ENCODE results near the gene SPATS2. TPM values are rescaled to one million over a fixed set of nuclear protein-coding genes. Genes with fewer than 3 reads are reported as not detected.

The SPATS2 gene
- total and polyA plus RNA-seq, 2 donors (not counting 1 experiment from before 2014, with no cell fraction given), result 11.3 to 21.5 TPM

DNA sequence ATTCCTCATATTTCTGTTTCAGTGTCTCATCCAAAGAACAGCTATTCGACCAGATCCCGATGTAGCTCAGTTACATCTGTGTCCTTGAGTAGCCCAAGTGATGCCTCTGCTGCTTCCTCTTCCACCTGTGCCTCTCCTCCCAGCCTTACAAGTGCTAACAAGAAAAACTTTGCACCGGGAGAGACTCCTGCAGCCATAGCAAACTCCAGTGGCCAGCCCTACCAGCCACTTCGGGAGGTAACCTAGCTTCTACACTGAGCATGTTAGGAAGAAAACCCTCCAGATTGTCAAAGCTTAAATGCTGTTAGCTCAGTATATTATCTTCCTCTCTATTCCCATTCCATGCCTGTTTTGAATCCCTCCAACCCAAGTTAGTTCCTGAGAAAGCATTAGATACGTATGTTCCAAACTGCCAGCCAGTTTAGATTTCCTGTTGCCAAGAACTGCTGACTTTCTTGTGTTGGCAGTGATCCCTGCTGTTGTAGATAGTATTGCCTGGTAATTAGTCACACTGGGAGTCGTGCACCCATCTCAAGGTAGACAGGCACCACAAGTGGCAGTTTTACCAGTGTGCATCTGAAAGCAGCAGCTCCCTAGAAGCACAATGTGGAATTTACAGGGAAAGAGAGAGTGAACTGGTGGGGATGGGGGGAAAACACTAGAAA, 157.5 kb downstream of the SPATS2 start:
- ATAC-seq (ENCODE audit: low read depth), result no peak
- no peak for TF ChIP-seq EZH2 (IDR thresholded peaks at IDR 0.05; ENCODE audit: borderline replicate concordance, insufficient read depth, low read depth, low read length, poor library complexity, severe bottlenecking)
- TF ChIP-seq, protein P1, sequence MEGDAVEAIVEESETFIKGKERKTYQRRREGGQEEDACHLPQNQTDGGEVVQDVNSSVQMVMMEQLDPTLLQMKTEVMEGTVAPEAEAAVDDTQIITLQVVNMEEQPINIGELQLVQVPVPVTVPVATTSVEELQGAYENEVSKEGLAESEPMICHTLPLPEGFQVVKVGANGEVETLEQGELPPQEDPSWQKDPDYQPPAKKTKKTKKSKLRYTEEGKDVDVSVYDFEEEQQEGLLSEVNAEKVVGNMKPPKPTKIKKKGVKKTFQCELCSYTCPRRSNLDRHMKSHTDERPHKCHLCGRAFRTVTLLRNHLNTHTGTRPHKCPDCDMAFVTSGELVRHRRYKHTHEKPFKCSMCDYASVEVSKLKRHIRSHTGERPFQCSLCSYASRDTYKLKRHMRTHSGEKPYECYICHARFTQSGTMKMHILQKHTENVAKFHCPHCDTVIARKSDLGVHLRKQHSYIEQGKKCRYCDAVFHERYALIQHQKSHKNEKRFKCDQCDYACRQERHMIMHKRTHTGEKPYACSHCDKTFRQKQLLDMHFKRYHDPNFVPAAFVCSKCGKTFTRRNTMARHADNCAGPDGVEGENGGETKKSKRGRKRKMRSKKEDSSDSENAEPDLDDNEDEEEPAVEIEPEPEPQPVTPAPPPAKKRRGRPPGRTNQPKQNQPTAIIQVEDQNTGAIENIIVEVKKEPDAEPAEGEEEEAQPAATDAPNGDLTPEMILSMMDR (IDR thresholded peaks at IDR 0.05), result no peak
- Histone ChIP-seq H3K36me3 (replicated peaks in 1 of 2; ENCODE audit: control extremely low read depth in 1 of 2, control insufficient read depth in 1 of 2, extremely low read depth in 1 of 2, insufficient read depth in 2 of 2, low read length in 1 of 2) (peaks cover 3 to 25% of the 10 kb centered on the region in 2 experiments), H3K79me2 (ENCODE audit: control insufficient read depth, insufficient read depth, low read length) (no peaks in the 10 kb centered on the region), H3K27me3 (replicated peaks in 1 of 4; ENCODE audit: control extremely low read depth in 1 of 4, control insufficient read depth in 3 of 4, insufficient read depth in 4 of 4, low read length in 3 of 4) (no peaks in the 10 kb centered on the region), H3K4me3 (ENCODE audit: control extremely low read depth in 1 of 5, extremely low read depth in 1 of 5, insufficient read depth in 1 of 5, low read depth in 2 of 5, low read length in 4 of 5) (no peak overlapping the region), H3K9ac (ENCODE audit: low read length) (no peak overlapping the region), H3K4me2 (replicated peaks; ENCODE audit: low read depth, low read length, poor library complexity, severe bottlenecking) (no peak overlapping the region), H3K9me3 (ENCODE audit: control extremely low read depth in 1 of 3, control insufficient read depth in 2 of 3, insufficient read depth in 1 of 3, low read length in 2 of 3) (no peaks in the 10 kb centered on the region), H4K20me1 (ENCODE audit: control insufficient read depth, insufficient read depth, low read length, poor library complexity, severe bottlenecking) (no peaks in the 10 kb centered on the region), H3K4me1 (ENCODE audit: control insufficient read depth in 2 of 2, insufficient read depth in 2 of 2, low read length in 2 of 2) (peaks cover 5 to 10% of the 10 kb centered on the region in 2 donors), H3K27ac (ENCODE audit: low read length in 2 of 2) (no peak overlapping the region), H2AFZ (ENCODE audit: insufficient read depth, low read depth, low read length, poor library complexity, severe bottlenecking) (no peak overlapping the region)
- no peak overlapping the region for H3K27ac Mint-ChIP-seq
- POLR2A ChIA-PET, result no interaction called here
- H3K4me1 Mint-ChIP-seq, result peaks cover 12% of the 10 kb centered on the region
- WGBS (ENCODE audit: insufficient coverage), result 100% methylated on average over 6 of the region's 6 CpGs
- no peaks in the 10 kb centered on the region for H3K9me3 Mint-ChIP-seq (ENCODE audit: insufficient read depth)
- intact Hi-C loops (cut with micrococcal nuclease), result no loop called here
- DNase-seq, result no peak
- CTCF ChIA-PET, result interaction anchor here (1.8 to 2.9 kb wide), 2 partner anchors 10 to 166 kb away, joined by 7 to 10 read pairs; no protein-coding TSS in a partner anchor
- no peak overlapping the region for H3K4me3 Mint-ChIP-seq
- H3K27me3 Mint-ChIP-seq, result no peaks in the 10 kb centered on the region

DNA sequence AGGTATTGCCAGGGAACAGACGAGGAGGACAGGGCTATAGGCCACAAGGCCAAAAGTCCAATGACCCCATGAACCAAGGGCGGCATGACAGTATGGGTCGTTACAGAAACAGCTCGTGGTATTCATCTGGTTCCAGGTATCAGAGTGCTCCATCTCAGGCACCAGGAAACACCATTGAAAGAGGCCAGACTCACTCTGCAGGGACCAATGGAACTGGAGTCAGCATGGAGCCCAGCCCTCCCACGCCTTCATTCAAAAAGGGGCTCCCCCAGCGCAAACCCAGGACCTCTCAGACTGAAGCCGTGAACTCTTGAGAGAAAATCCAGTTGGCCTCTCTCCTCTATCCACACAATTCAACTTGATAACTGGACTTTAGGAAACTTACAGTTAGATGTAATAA, 158.7 kb downstream of the SPATS2 start:
- 100% methylated on average over 6 of the region's 7 CpGs for WGBS (ENCODE audit: insufficient coverage)
- no peak for ATAC-seq (ENCODE audit: low read depth)

More for the DNA sequence above, 158.7 kb downstream of the SPATS2 start:
- ChIA-PET CTCF (interaction anchor here (1.2 to 2.9 kb wide), 3 partner anchors 12 to 237 kb away, joined by 3 to 10 read pairs (median 7); no protein-coding TSS in a partner anchor), POLR2A (no interaction called here)
- H3K27ac Mint-ChIP-seq, result no peak overlapping the region
- no peaks in the 10 kb centered on the region for H3K9me3 Mint-ChIP-seq (ENCODE audit: insufficient read depth)
- Histone ChIP-seq H3K27ac (ENCODE audit: low read length in 2 of 2) (no peak overlapping the region), H3K4me3 (ENCODE audit: control extremely low read depth in 1 of 5, extremely low read depth in 1 of 5, insufficient read depth in 1 of 5, low read depth in 2 of 5, low read length in 4 of 5) (no peak overlapping the region), H3K4me1 (ENCODE audit: control insufficient read depth in 2 of 2, insufficient read depth in 2 of 2, low read length in 2 of 2) (peaks cover 5 to 10% of the 10 kb centered on the region in 2 donors), H3K27me3 (replicated peaks in 1 of 4; ENCODE audit: control extremely low read depth in 1 of 4, control insufficient read depth in 3 of 4, insufficient read depth in 4 of 4, low read length in 3 of 4) (no peaks in the 10 kb centered on the region), H2AFZ (ENCODE audit: insufficient read depth, low read depth, low read length, poor library complexity, severe bottlenecking) (no peak overlapping the region), H3K9me3 (ENCODE audit: control extremely low read depth in 1 of 3, control insufficient read depth in 2 of 3, insufficient read depth in 1 of 3, low read length in 2 of 3) (no peaks in the 10 kb centered on the region), H3K36me3 (replicated peaks in 1 of 2; ENCODE audit: control extremely low read depth in 1 of 2, control insufficient read depth in 1 of 2, extremely low read depth in 1 of 2, insufficient read depth in 2 of 2, low read length in 1 of 2) (peaks cover 3 to 25% of the 10 kb centered on the region in 2 experiments), H3K9ac (ENCODE audit: low read length) (no peak overlapping the region), H3K4me2 (replicated peaks; ENCODE audit: low read depth, low read length, poor library complexity, severe bottlenecking) (no peak overlapping the region), H3K79me2 (ENCODE audit: control insufficient read depth, insufficient read depth, low read length) (no peaks in the 10 kb centered on the region), H4K20me1 (ENCODE audit: control insufficient read depth, insufficient read depth, low read length, poor library complexity, severe bottlenecking) (no peaks in the 10 kb centered on the region)
- no peak for DNase-seq
- TF ChIP-seq, protein P1 (IDR thresholded peaks at IDR 0.05), result no peak
- no peak for TF ChIP-seq EZH2 (IDR thresholded peaks at IDR 0.05; ENCODE audit: borderline replicate concordance, insufficient read depth, low read depth, low read length, poor library complexity, severe bottlenecking)
- H3K4me1 Mint-ChIP-seq, result peaks cover 12% of the 10 kb centered on the region
- intact Hi-C loops (cut with micrococcal nuclease), result no loop called here
- no peaks in the 10 kb centered on the region for H3K27me3 Mint-ChIP-seq
- H3K4me3 Mint-ChIP-seq, result no peak overlapping the region
